ENCODE measurements around the gene HUNK.

The HUNK gene

GRCh38 chr21:31872452-31873274 lies at the start of gene HUNK:
Gene HUNK, plus strand, starts transcription at chr21:31873020. Its CDS starts 655 bp downstream, at chr21:31873675.
- peak within 1 kb of the TSS; percentile 69 for H3K4me3 ChIP-seq (ENCODE audit: low read length)
- H3K4me1 ChIP-seq (ENCODE audit: insufficient read depth, low read length), result peaks cover 16% of the 10 kb centered on the region
- H3K27me3 ChIP-seq (ENCODE audit: insufficient read depth, low read length), result no peaks in the 10 kb centered on the region
- H3K9me3 ChIP-seq (ENCODE audit: low read length), result no peaks in the 10 kb centered on the region
- peaks cover 3% of the 10 kb centered on the region for H3K36me3 ChIP-seq (ENCODE audit: insufficient read depth, low read length)
- peak within 1 kb of the TSS; percentile 96 for H2AFZ ChIP-seq (ENCODE audit: low read depth, low read length)

DNA sequence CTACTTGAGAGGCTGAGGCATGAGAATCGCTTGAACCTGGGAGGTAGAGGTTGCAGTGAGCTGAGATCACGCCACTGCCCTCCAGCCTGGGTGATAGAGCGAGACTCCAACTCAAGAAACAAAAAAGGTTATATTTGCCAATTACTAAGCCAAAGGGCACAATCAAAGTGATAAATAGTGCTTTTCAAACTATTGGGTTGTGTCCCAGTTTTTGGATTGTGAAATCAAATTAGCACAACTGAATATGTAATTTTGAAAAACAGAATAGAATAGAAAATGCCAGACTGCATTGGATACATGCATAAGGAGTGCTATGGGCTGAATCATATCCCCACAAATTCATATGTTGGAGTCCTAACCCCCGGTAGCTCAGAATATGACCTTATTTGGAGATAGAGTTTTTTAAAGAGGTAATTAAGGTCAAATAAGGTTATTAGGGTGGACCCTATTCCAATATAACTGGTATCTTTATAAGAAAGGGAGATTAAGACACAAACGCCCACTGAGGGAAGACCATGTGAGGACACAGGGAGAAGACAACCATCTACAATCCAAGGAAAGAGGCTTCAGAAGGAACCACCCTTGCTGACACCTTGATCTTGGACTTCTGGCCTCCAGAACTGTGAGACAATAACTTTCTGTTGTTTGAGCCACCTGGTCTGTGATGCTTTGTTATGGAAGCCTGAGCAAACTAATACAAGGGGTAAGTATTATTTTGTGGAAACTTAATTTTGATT lies 42.9 kb upstream of the HUNK start:
- Histone ChIP-seq H3K27me3 (ENCODE audit: insufficient read depth, low read length) (peaks cover 3% of the 10 kb centered on the region), H2AFZ (ENCODE audit: low read depth, low read length) (no peak overlapping the region), H3K4me3 (ENCODE audit: low read length) (no peak overlapping the region), H3K36me3 (ENCODE audit: insufficient read depth, low read length) (no peaks in the 10 kb centered on the region), H3K4me1 (ENCODE audit: insufficient read depth, low read length) (no peaks in the 10 kb centered on the region), H3K9me3 (ENCODE audit: low read length) (peaks cover 4% of the 10 kb centered on the region)

GRCh38 chr21:31830701-31831100 lies 42.1 kb upstream of the HUNK start:
- H2AFZ ChIP-seq (ENCODE audit: low read depth, low read length), result no peak overlapping the region
- H3K9me3 ChIP-seq (ENCODE audit: low read length), result peaks cover 4% of the 10 kb centered on the region
- H3K4me1 ChIP-seq (ENCODE audit: insufficient read depth, low read length), result no peaks in the 10 kb centered on the region

DNA sequence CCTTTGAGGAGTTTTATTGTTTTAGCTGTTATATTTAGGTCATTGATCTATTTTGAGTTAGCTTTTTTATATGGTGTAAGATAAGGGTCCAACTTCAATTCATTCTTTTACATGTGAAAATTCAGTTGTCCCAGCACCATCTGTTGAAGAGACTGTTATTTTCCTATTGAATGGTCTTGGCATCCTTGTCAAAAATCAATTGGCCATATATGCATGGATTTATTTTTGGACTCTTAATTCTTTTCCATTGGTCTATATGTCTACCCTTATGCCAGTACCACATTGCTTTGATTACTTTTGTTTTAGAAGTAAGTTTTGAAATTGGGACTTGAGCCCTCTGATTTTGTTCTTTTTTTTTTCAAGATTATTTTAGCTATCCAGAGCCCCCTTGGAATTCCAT lies 35.8 kb upstream of the HUNK start:
- Histone ChIP-seq H2AFZ (ENCODE audit: low read depth, low read length) (no peak overlapping the region), H3K27me3 (ENCODE audit: insufficient read depth, low read length) (peaks cover 3% of the 10 kb centered on the region), H3K4me3 (ENCODE audit: low read length) (no peak overlapping the region), H3K36me3 (ENCODE audit: insufficient read depth, low read length) (no peaks in the 10 kb centered on the region), H3K9me3 (ENCODE audit: low read length) (no peaks in the 10 kb centered on the region), H3K4me1 (ENCODE audit: insufficient read depth, low read length) (no peaks in the 10 kb centered on the region)

More at GRCh38 chr21:31830701-31831100, 42.1 kb upstream of the HUNK start:
- peaks cover 3% of the 10 kb centered on the region for H3K27me3 ChIP-seq (ENCODE audit: insufficient read depth, low read length)
- H3K36me3 ChIP-seq (ENCODE audit: insufficient read depth, low read length), result no peaks in the 10 kb centered on the region
- H3K4me3 ChIP-seq (ENCODE audit: low read length), result no peak overlapping the region

DNA sequence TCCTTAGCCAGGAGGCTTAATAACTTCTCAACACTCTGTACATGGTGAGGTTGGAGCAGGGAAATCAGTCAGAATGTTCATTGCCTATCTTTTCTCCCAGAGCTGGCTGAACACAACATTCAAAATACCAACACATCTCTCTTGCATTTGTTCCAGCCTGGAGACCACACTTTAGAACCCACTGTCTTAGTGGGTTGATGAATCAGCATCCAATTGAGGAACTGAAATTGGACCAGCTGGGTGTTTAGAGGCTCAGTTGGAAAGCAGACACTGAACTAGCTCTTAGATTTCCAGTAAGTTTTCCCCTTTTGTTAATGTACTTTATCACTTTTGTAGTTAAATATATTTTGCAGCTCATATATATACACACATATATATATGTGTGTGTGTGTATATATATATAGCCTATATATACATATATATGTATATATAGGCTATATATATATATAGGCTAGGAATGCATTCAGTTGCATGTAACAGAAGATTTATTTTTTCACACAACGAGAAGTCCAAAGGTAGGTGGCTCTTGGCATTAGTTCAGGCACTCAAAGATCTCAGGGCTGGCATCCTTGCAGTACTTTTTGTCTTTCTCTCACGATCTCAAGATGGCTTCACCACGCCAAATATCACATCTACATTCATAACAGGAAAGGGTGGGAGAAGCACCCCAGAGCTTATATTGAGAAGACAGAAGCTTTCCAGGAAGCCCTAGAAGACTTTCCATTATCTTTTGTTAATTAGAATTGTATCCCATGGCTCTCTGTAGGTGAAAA lies 35.0 kb upstream of the HUNK start:
- no peak overlapping the region for H2AFZ ChIP-seq (ENCODE audit: low read depth, low read length)
- H3K9me3 ChIP-seq (ENCODE audit: low read length), result no peaks in the 10 kb centered on the region
- H3K36me3 ChIP-seq (ENCODE audit: insufficient read depth, low read length), result no peaks in the 10 kb centered on the region
- no peaks in the 10 kb centered on the region for H3K4me1 ChIP-seq (ENCODE audit: insufficient read depth, low read length)
- no peaks in the 10 kb centered on the region for H3K27me3 ChIP-seq (ENCODE audit: insufficient read depth, low read length)
- no peak overlapping the region for H3K4me3 ChIP-seq (ENCODE audit: low read length)

- Histone ChIP-seq H3K4me1 (ENCODE audit: insufficient read depth, low read length) (no peaks in the 10 kb centered on the region), H3K4me3 (ENCODE audit: low read length) (no peak overlapping the region), H2AFZ (ENCODE audit: low read depth, low read length) (no peak overlapping the region), H3K9me3 (ENCODE audit: low read length) (no peaks in the 10 kb centered on the region), H3K27me3 (ENCODE audit: insufficient read depth, low read length) (no peaks in the 10 kb centered on the region), H3K36me3 (ENCODE audit: insufficient read depth, low read length) (no peaks in the 10 kb centered on the region)
These were observed 34.0 kb upstream of the HUNK start for GRCh38 chr21:31838586-31839355.

GRCh38 chr21:31844206-31844605 lies 28.6 kb upstream of the HUNK start:
- no peak overlapping the region for H2AFZ ChIP-seq (ENCODE audit: low read depth, low read length)
- no peaks in the 10 kb centered on the region for H3K27me3 ChIP-seq (ENCODE audit: insufficient read depth, low read length)
- H3K4me1 ChIP-seq (ENCODE audit: insufficient read depth, low read length), result no peaks in the 10 kb centered on the region
- no peaks in the 10 kb centered on the region for H3K36me3 ChIP-seq (ENCODE audit: insufficient read depth, low read length)
- H3K9me3 ChIP-seq (ENCODE audit: low read length), result no peaks in the 10 kb centered on the region
- H3K4me3 ChIP-seq (ENCODE audit: low read length), result no peak overlapping the region

DNA sequence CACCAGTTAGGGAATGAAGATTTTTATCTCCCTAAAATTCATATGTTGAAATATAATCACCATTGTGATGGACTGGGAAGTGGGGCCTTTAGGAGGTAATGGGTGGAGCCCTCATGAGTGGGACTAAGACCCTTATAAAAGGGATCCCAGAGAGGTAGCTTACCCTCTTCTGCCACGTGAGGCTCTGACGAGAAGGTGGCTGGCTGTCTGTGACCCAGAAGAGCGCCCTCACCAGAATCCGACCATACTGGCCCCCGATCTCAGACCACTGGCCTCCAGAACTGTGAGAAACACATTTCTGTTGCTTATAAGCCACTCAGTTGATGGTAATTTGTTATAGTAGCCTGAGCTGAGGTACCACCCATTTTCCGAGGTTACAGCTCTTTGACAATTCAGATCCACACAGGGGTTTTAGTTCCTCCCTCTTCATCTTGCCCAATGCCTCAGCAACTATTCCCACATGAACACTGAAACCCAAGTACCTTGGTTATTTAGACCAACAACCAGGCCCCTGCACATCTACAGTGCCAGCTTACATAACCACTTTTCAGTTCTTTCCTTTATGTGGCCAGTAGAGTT lies 27.6 kb upstream of the HUNK start:
- Histone ChIP-seq H3K36me3 (ENCODE audit: insufficient read depth, low read length) (no peaks in the 10 kb centered on the region), H3K9me3 (ENCODE audit: low read length) (no peaks in the 10 kb centered on the region), H3K27me3 (ENCODE audit: insufficient read depth, low read length) (no peaks in the 10 kb centered on the region), H3K4me1 (ENCODE audit: insufficient read depth, low read length) (no peaks in the 10 kb centered on the region), H2AFZ (ENCODE audit: low read depth, low read length) (no peak overlapping the region), H3K4me3 (ENCODE audit: low read length) (no peak overlapping the region)

DNA sequence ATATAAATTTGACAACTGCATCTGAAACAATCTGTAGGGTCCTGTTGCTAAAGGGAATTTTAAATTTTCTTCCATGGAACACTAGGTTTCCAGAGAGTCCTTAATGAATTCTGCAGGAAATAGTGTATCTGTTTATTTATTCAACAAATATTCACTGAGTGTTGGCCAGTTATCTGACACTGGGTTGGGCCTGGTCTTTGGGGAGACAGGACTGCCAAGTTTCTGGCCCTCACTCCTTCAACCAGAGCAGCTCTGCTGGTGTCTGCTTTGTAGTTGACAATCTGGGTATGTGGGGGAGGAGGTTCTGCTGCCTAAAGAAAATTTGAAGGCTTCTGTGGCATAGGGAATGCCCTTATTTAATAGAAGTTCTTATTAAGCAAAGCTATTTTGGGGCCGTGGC lies 26.1 kb upstream of the HUNK start:
- no peaks in the 10 kb centered on the region for H3K9me3 ChIP-seq (ENCODE audit: low read length)
- H2AFZ ChIP-seq (ENCODE audit: low read depth, low read length), result no peak overlapping the region
- no peaks in the 10 kb centered on the region for H3K36me3 ChIP-seq (ENCODE audit: insufficient read depth, low read length)
- H3K27me3 ChIP-seq (ENCODE audit: insufficient read depth, low read length), result no peaks in the 10 kb centered on the region
- no peaks in the 10 kb centered on the region for H3K4me1 ChIP-seq (ENCODE audit: insufficient read depth, low read length)
- no peak overlapping the region for H3K4me3 ChIP-seq (ENCODE audit: low read length)

GRCh38 chr21:31847761-31848160 lies 25.1 kb upstream of the HUNK start:
- H3K4me1 ChIP-seq (ENCODE audit: insufficient read depth, low read length), result no peaks in the 10 kb centered on the region

GRCh38 chr21:31848326-31848985 lies 24.4 kb upstream of the HUNK start:
- H3K4me1 ChIP-seq (ENCODE audit: insufficient read depth, low read length), result no peaks in the 10 kb centered on the region
- no peaks in the 10 kb centered on the region for H3K9me3 ChIP-seq (ENCODE audit: low read length)
- H3K4me3 ChIP-seq (ENCODE audit: low read length), result no peak overlapping the region
- no peaks in the 10 kb centered on the region for H3K27me3 ChIP-seq (ENCODE audit: insufficient read depth, low read length)
- H3K36me3 ChIP-seq (ENCODE audit: insufficient read depth, low read length), result no peaks in the 10 kb centered on the region
- H2AFZ ChIP-seq (ENCODE audit: low read depth, low read length), result no peak overlapping the region

More at GRCh38 chr21:31847761-31848160, 25.1 kb upstream of the HUNK start:
- H3K4me3 ChIP-seq (ENCODE audit: low read length), result no peak overlapping the region
- no peak overlapping the region for H2AFZ ChIP-seq (ENCODE audit: low read depth, low read length)
- no peaks in the 10 kb centered on the region for H3K27me3 ChIP-seq (ENCODE audit: insufficient read depth, low read length)
- H3K9me3 ChIP-seq (ENCODE audit: low read length), result no peaks in the 10 kb centered on the region
- no peaks in the 10 kb centered on the region for H3K36me3 ChIP-seq (ENCODE audit: insufficient read depth, low read length)

- no peaks in the 10 kb centered on the region for H3K4me1 ChIP-seq (ENCODE audit: insufficient read depth, low read length)
- H3K27me3 ChIP-seq (ENCODE audit: insufficient read depth, low read length), result no peaks in the 10 kb centered on the region
- no peak overlapping the region for H3K4me3 ChIP-seq (ENCODE audit: low read length)
- H2AFZ ChIP-seq (ENCODE audit: low read depth, low read length), result no peak overlapping the region
- H3K9me3 ChIP-seq (ENCODE audit: low read length), result no peaks in the 10 kb centered on the region
- no peaks in the 10 kb centered on the region for H3K36me3 ChIP-seq (ENCODE audit: insufficient read depth, low read length)
These were observed 21.9 kb upstream of the HUNK start for GRCh38 chr21:31850886-31851285.
